Neural cell (in vitro differentiated cells): ENCODE measurements around the gene GRXCR1. TPM values are rescaled to one million over a fixed set of nuclear protein-coding genes. Genes with fewer than 3 reads are reported as not detected.
A peak's percentile ranks its signal among the peaks of the same experiment; 100 is the strongest.

Experiments used
- H2AFZ ChIP-seq: fragments of 200-600, 300-800 bp; sonication (generic), shearing (Covaris generic); 2 replicates; pipeline ENCODE4 v1.6.0; 2014; ENCODE audit warnings: low read depth, mild to moderate bottlenecking, antibody characterized with exemption, low read length, moderate library complexity
- H3F3A ChIP-seq: fragments of 200-600 bp; shearing (Covaris generic); 2 replicates; pipeline ENCODE4 v1.6.1; 2016; ENCODE audit warnings: mild to moderate bottlenecking, moderate library complexity, mixed read lengths, antibody characterized with exemption, low read length; ENCODE audit not compliant: insufficient read depth, poor library complexity, severe bottlenecking
- H3K27ac ChIP-seq: fragments of 200-600, 300-800 bp; sonication (generic), shearing (Covaris generic); 2 replicates; pipeline ENCODE4 v1.5.1; 2014; ENCODE audit warnings: mild to moderate bottlenecking, low read length, moderate library complexity
- H3K27me3 ChIP-seq: fragments of 300-800, 200-600 bp; sonication (generic), shearing (Covaris generic); 2 replicates; pipeline ENCODE4 v1.6.0; 2014; ENCODE audit warnings: mild to moderate bottlenecking, low read depth, low read length, moderate library complexity; ENCODE audit not compliant: insufficient read depth
- H3K36me3 ChIP-seq: fragments of 300-800, 200-600 bp; sonication (generic), shearing (Covaris generic); 2 replicates; pipeline ENCODE4 v1.5.1; 2014; ENCODE audit warnings: mild to moderate bottlenecking, antibody characterized with exemption, low read length, moderate library complexity; ENCODE audit not compliant: insufficient read depth
- H3K4me2 ChIP-seq: fragments of 300-800, 200-600 bp; sonication (generic), shearing (Covaris generic); 2 replicates; pipeline ENCODE4 v1.6.0; 2014; ENCODE audit warnings: mild to moderate bottlenecking, low read length
- H3K4me3 ChIP-seq: fragments of 300-800, 200-600 bp; sonication (generic), shearing (Covaris generic); 2 replicates; pipeline ENCODE4 v1.5.1; 2014; ENCODE audit warnings: mild to moderate bottlenecking, low read length, moderate library complexity
- H3K79me2 ChIP-seq: fragments of 200-600 bp; shearing (Covaris generic); replicated peaks from 2 replicates; pipeline ENCODE4 v1.6.0; 2014; ENCODE audit warnings: mild to moderate bottlenecking, low read length, moderate library complexity; ENCODE audit not compliant: insufficient read depth
- H3K9ac ChIP-seq: fragments of 300-800, 200-600 bp; sonication (generic), shearing (Covaris generic); 2 replicates; pipeline ENCODE4 v1.6.1; 2016; ENCODE audit warnings: mild to moderate bottlenecking, low read length, mixed read lengths
- H3K9me2 ChIP-seq: fragments of 200-600 bp; shearing (Covaris generic); 2 replicates; pipeline ENCODE4 v1.6.1; 2016; ENCODE audit warnings: mild to moderate bottlenecking, low read length, mixed read lengths; ENCODE audit not compliant: insufficient read depth
- H3K9me3 ChIP-seq: fragments of 200-600, 300-800 bp; sonication (generic), shearing (Covaris generic); 2 replicates; pipeline ENCODE4 v1.6.1; 2016; ENCODE audit warnings: mild to moderate bottlenecking, mixed run types, low read length, moderate library complexity, mixed read lengths
- H4K20me1 ChIP-seq: fragments of 200-600 bp; shearing (Covaris generic); 2 replicates; pipeline ENCODE4 v1.6.1; 2016; ENCODE audit warnings: mild to moderate bottlenecking, mixed run types; ENCODE audit not compliant: insufficient read depth
- CTCF ChIP-seq: fragments of 450-650 bp; IDR thresholded peaks from 2 replicates; pipeline ENCODE4 v1.5.1; 2014; ENCODE audit warnings: antibody characterized with exemption, mild to moderate bottlenecking, moderate library complexity; ENCODE audit not compliant: poor library complexity, severe bottlenecking
- EP300 ChIP-seq: fragments of 450-650 bp; conservative IDR thresholded peaks from 2 replicates; pipeline ENCODE4 v1.6.1; 2014; ENCODE audit warnings: antibody characterized with exemption, mild to moderate bottlenecking, moderate library complexity; ENCODE audit not compliant: poor library complexity, severe bottlenecking
- EZH2 ChIP-seq: fragments of 200-600, 300-800 bp; shearing (Covaris generic), sonication (generic); IDR thresholded peaks from 2 replicates; pipeline ENCODE4 v1.6.1; 2014; ENCODE audit warnings: antibody characterized with exemption, low read length, borderline replicate concordance, mild to moderate bottlenecking; ENCODE audit not compliant: insufficient read depth, poor library complexity, severe bottlenecking
- MXI1 ChIP-seq: fragments of 450-650 bp; conservative IDR thresholded peaks from 2 replicates; pipeline ENCODE4 v1.6.1; 2014; ENCODE audit warnings: antibody characterized with exemption, mild to moderate bottlenecking; ENCODE audit not compliant: poor library complexity, severe bottlenecking
- POLR2AphosphoS5 ChIP-seq: IDR thresholded peaks from 2 replicates; pipeline ENCODE4 v1.6.1; 2012
- RAD21 ChIP-seq: fragments of 450-650 bp; conservative IDR thresholded peaks from 2 replicates; pipeline ENCODE4 v1.6.1; 2014; ENCODE audit warnings: antibody characterized with exemption, mild to moderate bottlenecking, moderate library complexity
- REST ChIP-seq: IDR thresholded peaks from 2 replicates; pipeline ENCODE4 v1.6.1; 2012; ENCODE audit warnings: borderline replicate concordance
- SMC3 ChIP-seq: fragments of 450-650 bp; conservative IDR thresholded peaks from 2 replicates; pipeline ENCODE4 v1.6.1; 2014; ENCODE audit warnings: antibody characterized with exemption, mild to moderate bottlenecking, moderate library complexity; ENCODE audit not compliant: poor library complexity
- TAF1 ChIP-seq: IDR thresholded peaks from 2 replicates; pipeline ENCODE4 v1.6.1; 2012; ENCODE audit warnings: low read depth
- polyA plus RNA-seq: library from polyadenylated mRNA; depleted of rRNA; stranded (reverse); fragments of >200 nt; gene quantifications from 2 replicates; pipeline ENCODE4 v1.2.3, GENCODE V29; 2014

GRXCR1 gene
- polyA plus RNA-seq, 1 donor from 2014 or later: not detected

GRCh38 chr4:42878863-42879262, 13.7 kb upstream of the GRXCR1 start:
- Histone ChIP-seq H3K4me3 (peak overlapping the region; percentile 9), H3K9me3 (no peaks in the 10 kb centered on the region), H3K4me2 (peak overlapping the region; percentile 11), H4K20me1 (no peaks in the 10 kb centered on the region), H2AFZ (no peak overlapping the region), H3K9ac (no peak overlapping the region), H3K79me2 (no peaks in the 10 kb centered on the region), H3K36me3 (no peaks in the 10 kb centered on the region), H3F3A (no peaks in the 10 kb centered on the region), H3K27me3 (no peaks in the 10 kb centered on the region), H3K27ac (peak overlapping the region; percentile 52), H3K9me2 (no peaks in the 10 kb centered on the region)
- TF ChIP-seq POLR2AphosphoS5 (peak; percentile 78), CTCF (no peak), TAF1 (no peak), EP300 (peak; percentile 91), EZH2 (no peak), MXI1 (no peak)

GRCh38 chr4:42881253-42881652, 11.3 kb upstream of the GRXCR1 start:
- no peaks in the 10 kb centered on the region for H3K79me2 ChIP-seq
- no peaks in the 10 kb centered on the region for H4K20me1 ChIP-seq
- H3K27me3 ChIP-seq: no peaks in the 10 kb centered on the region
- H3K36me3 ChIP-seq: no peaks in the 10 kb centered on the region
- no peak overlapping the region for H3K9ac ChIP-seq
- no peaks in the 10 kb centered on the region for H3K9me3 ChIP-seq
- H3F3A ChIP-seq: no peaks in the 10 kb centered on the region
- no peak overlapping the region for H2AFZ ChIP-seq
- H3K27ac ChIP-seq: no peak overlapping the region
- no peak overlapping the region for H3K4me2 ChIP-seq
- no peaks in the 10 kb centered on the region for H3K9me2 ChIP-seq
- H3K4me3 ChIP-seq: no peak overlapping the region
- TF ChIP-seq CTCF: no peak
- no peak for TF ChIP-seq TAF1
- no peak for TF ChIP-seq EP300
- TF ChIP-seq POLR2AphosphoS5: no peak
- TF ChIP-seq REST: no peak
- TF ChIP-seq SMC3: no peak
- TF ChIP-seq EZH2: no peak
- no peak for TF ChIP-seq MXI1
- TF ChIP-seq RAD21: no peak
